Liver (tissue), 9 donors: Measurements from ENCODE around the gene COG2. TPM values are rescaled to one million over a fixed set of nuclear protein-coding genes. Genes with fewer than 3 reads are reported as not detected.

Experiments used
- DNase-seq: peaks from one replicate; pipeline ENCODE4 v3.0.0-alpha.2; 2017; ENCODE audit warnings: low spot score
- H3K27ac ChIP-seq, 2 donors: one replicate each; pipeline ENCODE4 v1.7.0; 2013; ENCODE audit warnings: inconsistent platforms in 2 of 2, low read length in 2 of 2, control low read depth in 1 of 2, low read depth in 1 of 2, mild to moderate bottlenecking in 1 of 2
- H3K27me3 ChIP-seq, 4 donors: one replicate each; pipeline versions ENCODE4 v1.6.1 to v1.7.0; 2013; ENCODE audit warnings: low read length in 3 of 4, inconsistent platforms in 1 of 4, mild to moderate bottlenecking in 1 of 4, moderate library complexity in 1 of 4; ENCODE audit not compliant: control insufficient read depth in 4 of 4, insufficient read depth in 4 of 4
- H3K36me3 ChIP-seq, 4 donors: one replicate each; pipeline versions ENCODE4 v1.6.1 to v1.7.0; 2013; ENCODE audit warnings: low read length in 3 of 4, mild to moderate bottlenecking in 3 of 4, low read depth in 1 of 4, moderate library complexity in 1 of 4; ENCODE audit not compliant: control insufficient read depth in 4 of 4, insufficient read depth in 3 of 4
- H3K4me1 ChIP-seq, 4 donors: one replicate each; pipeline versions ENCODE4 v1.6.1 to v1.7.0; 2013; ENCODE audit warnings: low read length in 3 of 4, mild to moderate bottlenecking in 3 of 4, moderate library complexity in 1 of 4; ENCODE audit not compliant: control insufficient read depth in 4 of 4, insufficient read depth in 4 of 4
- H3K4me3 ChIP-seq, 3 donors: one replicate each; pipeline versions ENCODE4 v1.6.1 to v1.7.0; 2013; ENCODE audit warnings: low read length in 3 of 3, control low read depth in 1 of 3, low read depth in 1 of 3, mild to moderate bottlenecking in 1 of 3
- H3K9ac ChIP-seq, 2 donors: one replicate each; pipeline ENCODE4 v1.7.0; 2013; ENCODE audit warnings: low read length in 2 of 2, mild to moderate bottlenecking in 2 of 2, moderate library complexity in 2 of 2, control low read depth in 1 of 2, low read depth in 1 of 2
- H3K9me3 ChIP-seq, 4 donors: one replicate each; pipeline versions ENCODE4 v1.6.1 to v1.7.0; 2013; ENCODE audit warnings: low read length in 3 of 4; ENCODE audit not compliant: control insufficient read depth in 4 of 4
- ATF3 ChIP-seq: IDR thresholded peaks from 2 replicates; pipeline ENCODE4 v1.6.1; 2016; ENCODE audit warnings: antibody characterized with exemption
- CTCF ChIP-seq: fragments of 150-350 bp; IDR thresholded peaks from 2 replicates; pipeline ENCODE4 v1.5.1; 2017; ENCODE audit warnings: improper control_type of control experiment, low read depth, low read length; ENCODE audit not compliant: missing input control
- EGR1 ChIP-seq, 2 donors: IDR thresholded peaks; 2 replicates each; pipeline ENCODE4 v1.6.1; 2016 to 2018; ENCODE audit warnings: antibody characterized with exemption in 2 of 2, low read depth in 2 of 2
- FOXA1 ChIP-seq: IDR thresholded peaks from 2 replicates; pipeline ENCODE4 v1.6.1; 2016; ENCODE audit warnings: antibody characterized with exemption
- FOXA2 ChIP-seq: IDR thresholded peaks from 2 replicates; pipeline ENCODE4 v1.6.1; 2016; ENCODE audit warnings: antibody characterized with exemption
- GABPA ChIP-seq, 2 donors: IDR thresholded peaks in 1 of 2; conservative IDR thresholded peaks in 1 of 2; 2 replicates each; pipeline ENCODE4 v1.6.1; 2016; ENCODE audit warnings: antibody characterized with exemption in 2 of 2, mild to moderate bottlenecking in 1 of 2, moderate library complexity in 1 of 2
- HNF4A ChIP-seq, 2 donors: conservative IDR thresholded peaks; 2 replicates each; pipeline ENCODE4 v1.6.1; 2016; ENCODE audit warnings: antibody characterized with exemption in 2 of 2, mild to moderate bottlenecking in 2 of 2
- HNF4G ChIP-seq: IDR thresholded peaks from 2 replicates; pipeline ENCODE4 v1.6.1; 2016; ENCODE audit warnings: antibody characterized with exemption
- JUND ChIP-seq, 2 donors: IDR thresholded peaks; 2 replicates each; pipeline ENCODE4 v1.6.1; 2016; ENCODE audit warnings: antibody characterized with exemption in 2 of 2
- MAX ChIP-seq: IDR thresholded peaks from 2 replicates; pipeline ENCODE4 v1.6.1; 2016; ENCODE audit warnings: antibody characterized with exemption
- NR2F2 ChIP-seq: IDR thresholded peaks from 2 replicates; pipeline ENCODE4 v1.6.1; 2016; ENCODE audit warnings: antibody characterized with exemption
- RAD21 ChIP-seq, 2 donors: IDR thresholded peaks; 2 replicates each; pipeline ENCODE4 v1.6.1; 2016; ENCODE audit warnings: antibody characterized with exemption in 2 of 2, mild to moderate bottlenecking in 2 of 2
- REST ChIP-seq: IDR thresholded peaks from 2 replicates; pipeline ENCODE4 v1.6.1; 2016; ENCODE audit warnings: antibody characterized with exemption, mild to moderate bottlenecking
- RXRA ChIP-seq, 2 donors: IDR thresholded peaks; 2 replicates each; pipeline ENCODE4 v1.6.1; 2017 to 2018; ENCODE audit warnings: antibody characterized with exemption in 2 of 2, mild to moderate bottlenecking in 1 of 2
- SP1 ChIP-seq: IDR thresholded peaks from 2 replicates; pipeline ENCODE4 v1.6.1; 2018; ENCODE audit warnings: antibody characterized with exemption, mild to moderate bottlenecking
- TAF1 ChIP-seq: conservative IDR thresholded peaks from 2 replicates; pipeline ENCODE4 v1.6.1; 2016; ENCODE audit warnings: antibody characterized with exemption, mild to moderate bottlenecking
- YY1 ChIP-seq: IDR thresholded peaks from 2 replicates; pipeline ENCODE4 v1.6.1; 2016; ENCODE audit warnings: antibody characterized with exemption, mild to moderate bottlenecking
- ZBTB33 ChIP-seq: IDR thresholded peaks from 2 replicates; pipeline ENCODE4 v1.6.1; 2016; ENCODE audit warnings: antibody characterized with exemption
- WGBS: extraction: QIAGEN DNeasy Blood & Tissue Kit; methylation state at CpG from one replicate; pipeline ENCODE4 v1.1.7; 2013; 5-methylcytosine and 5-hydroxymethylcytosine counted together
- polyA plus RNA-seq, 2 donors: library from polyadenylated mRNA; stranded (reverse) in 1 of 2; unstranded in 1 of 2; fragments of 200-250 nt in 1 of 2; fragments of >200 nt in 1 of 2; fragmentation: Nextera tagmentation in 1 of 2; extraction: Ambion mirVana in 1 of 2; gene quantifications; one replicate each; pipeline versions ENCODE4 v1.2.1 to v1.2.3, GENCODE V29; 2013 to 2015
- total RNA-seq, 2 donors: library from RNA; depleted of rRNA; stranded (reverse); fragments of >200 nt; gene quantifications; one replicate each; pipeline ENCODE4 v1.2.3, GENCODE V29; 2014
- donor health status: healthy.
- donor health status: healthy.
- donor health status: healthy.
- donor health status: healthy.
- donor health status: healthy.

Gene COG2
- total and polyA plus RNA-seq, 4 donors = 6.4 to 16.1 (median 14.3) TPM

- no peak overlapping the region for H3K27ac ChIP-seq
- no peaks in the 10 kb centered on the region for H3K4me1 ChIP-seq
- H3K9me3 ChIP-seq = no peaks in the 10 kb centered on the region
- no peak for DNase-seq
- no peaks in the 10 kb centered on the region for H3K27me3 ChIP-seq
- H3K9ac ChIP-seq = no peak overlapping the region
- H3K36me3 ChIP-seq = peaks cover 5 to 47% (median 30%) of the 10 kb centered on the region in 4 donors
- no peak overlapping the region for H3K4me3 ChIP-seq
- 79% methylated on average over 4 of the region's 4 CpGs for WGBS
- TF ChIP-seq REST = no peak
Observed at GRCh38 chr1:230661976-230662375, 19.7 kb downstream of the COG2 start.

- Histone ChIP-seq H3K27me3 (no peaks in the 10 kb centered on the region), H3K4me1 (no peaks in the 10 kb centered on the region), H3K4me3 (no peak overlapping the region), H3K27ac (no peak overlapping the region), H3K9ac (no peak overlapping the region), H3K36me3 (peaks cover 17 to 70% (median 54%) of the 10 kb centered on the region in 4 donors), H3K9me3 (no peaks in the 10 kb centered on the region)
- WGBS = 92% methylated on average over 6 of the region's 6 CpGs
- TF ChIP-seq HNF4G (no peak), ATF3 (no peak), ZBTB33 (no peak), FOXA2 (no peak), HNF4A (conservative IDR thresholded peaks at IDR 0.05) (no peak), YY1 (no peak), EGR1 (IDR thresholded peaks at IDR 0.05; ENCODE audit: low read depth in 2 of 2) (no peak), REST (no peak), MAX (no peak), TAF1 (no peak), FOXA1 (no peak), GABPA (IDR thresholded peaks at IDR 0.05 in 1 of 2, conservative IDR thresholded peaks at IDR 0.05 in 1 of 2) (no peak), SP1 (no peak), RXRA (IDR thresholded peaks at IDR 0.05) (no peak), RAD21 (IDR thresholded peaks at IDR 0.05) (no peak), CTCF (no peak), JUND (IDR thresholded peaks at IDR 0.05) (no peak), NR2F2 (no peak)
- no peak for DNase-seq
Observed at GRCh38 chr1:230668227-230668626, 25.9 kb downstream of the COG2 start.
